Activated T-cell treated with anti-CD3 and anti-CD28 coated beads, Interleukin-2, amount 50 U/mL, for 48 hours (primary cell): ENCODE measurements around the gene CELF6.
"Not testable (repeated sequence)": the region's sequence is repeated elsewhere in the genome, so short reads cannot be mapped to it uniquely, and the experiment has no call there.

Experiments used
- DNase-seq, 2 experiments: peaks; one replicate each; pipeline ENCODE4 v3.0.0-alpha.2; 2020

Gene CELF6

DNA sequence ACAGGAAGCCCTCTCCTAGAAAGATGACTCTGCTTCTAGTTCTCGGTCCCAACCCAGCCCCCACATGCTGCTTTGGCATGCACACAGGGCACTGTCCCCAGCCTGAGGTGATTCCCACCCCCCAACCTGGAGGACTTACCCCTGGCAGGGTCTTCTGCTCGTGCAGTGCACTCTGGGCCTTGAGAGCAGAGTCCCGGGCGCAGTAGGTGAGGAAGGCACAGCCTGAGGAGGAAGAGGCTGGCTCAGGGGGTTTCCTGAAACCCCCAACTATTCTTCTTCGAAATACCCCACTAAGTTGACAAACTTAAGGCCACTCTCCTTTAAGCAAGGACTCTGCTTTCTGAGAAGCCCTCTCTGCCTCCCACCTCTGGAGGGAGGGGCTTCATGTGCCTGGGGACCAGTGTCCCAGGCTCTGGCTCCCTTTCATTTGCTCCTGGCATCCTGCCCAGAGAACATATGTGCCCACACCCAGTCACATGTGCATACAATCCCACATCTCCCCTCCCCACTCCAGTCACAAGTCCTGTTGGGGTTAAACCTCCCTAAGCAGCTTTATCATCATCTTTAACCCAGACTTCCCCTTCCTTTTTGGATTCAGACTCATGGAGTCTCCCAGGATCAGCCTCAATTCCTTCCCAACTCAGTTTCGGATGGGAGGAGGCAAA lies 4.1 kb downstream of the CELF6 start:
- DNase-seq = no peak

DNA sequence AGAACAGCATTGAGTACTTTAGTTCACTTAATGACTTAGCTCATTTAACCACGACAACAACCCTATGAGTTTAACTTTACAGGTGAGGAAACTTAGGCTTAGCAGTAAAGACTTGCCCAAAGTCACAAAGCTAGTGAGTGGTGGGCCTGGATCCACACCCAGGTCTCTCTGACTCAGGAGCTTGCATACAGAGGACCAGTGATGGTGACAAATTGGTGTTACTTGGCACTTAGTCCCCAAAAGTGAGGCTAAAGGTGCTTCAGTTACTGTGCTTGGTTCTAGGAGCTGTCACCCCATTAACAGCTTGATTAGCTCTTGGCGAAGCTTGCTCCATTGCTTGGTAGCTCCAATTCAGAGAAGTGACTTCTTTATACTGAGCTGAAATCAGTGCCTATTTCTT lies 6.1 kb downstream of the CELF6 start:
- DNase-seq = no peak

DNA sequence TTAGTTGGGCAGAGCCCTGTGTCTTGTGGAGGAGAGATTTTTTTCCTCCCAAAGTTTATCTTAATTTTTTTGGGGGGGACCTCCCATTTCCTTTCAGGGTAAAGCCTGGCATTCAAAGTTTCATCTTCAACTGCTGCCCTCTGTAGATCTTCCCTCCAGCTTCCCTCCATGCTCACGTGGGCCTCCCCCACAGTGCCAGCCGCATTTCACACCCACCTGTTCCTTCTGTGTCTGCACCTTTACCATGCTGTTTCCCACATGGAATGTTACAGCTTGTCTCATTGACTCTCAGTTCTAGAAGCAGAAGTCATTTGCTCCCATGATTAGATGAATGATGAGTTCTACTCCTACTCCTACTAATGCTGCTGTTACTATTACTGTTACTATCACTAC lies 6.5 kb downstream of the CELF6 start:
- DNase-seq = no peak

DNA sequence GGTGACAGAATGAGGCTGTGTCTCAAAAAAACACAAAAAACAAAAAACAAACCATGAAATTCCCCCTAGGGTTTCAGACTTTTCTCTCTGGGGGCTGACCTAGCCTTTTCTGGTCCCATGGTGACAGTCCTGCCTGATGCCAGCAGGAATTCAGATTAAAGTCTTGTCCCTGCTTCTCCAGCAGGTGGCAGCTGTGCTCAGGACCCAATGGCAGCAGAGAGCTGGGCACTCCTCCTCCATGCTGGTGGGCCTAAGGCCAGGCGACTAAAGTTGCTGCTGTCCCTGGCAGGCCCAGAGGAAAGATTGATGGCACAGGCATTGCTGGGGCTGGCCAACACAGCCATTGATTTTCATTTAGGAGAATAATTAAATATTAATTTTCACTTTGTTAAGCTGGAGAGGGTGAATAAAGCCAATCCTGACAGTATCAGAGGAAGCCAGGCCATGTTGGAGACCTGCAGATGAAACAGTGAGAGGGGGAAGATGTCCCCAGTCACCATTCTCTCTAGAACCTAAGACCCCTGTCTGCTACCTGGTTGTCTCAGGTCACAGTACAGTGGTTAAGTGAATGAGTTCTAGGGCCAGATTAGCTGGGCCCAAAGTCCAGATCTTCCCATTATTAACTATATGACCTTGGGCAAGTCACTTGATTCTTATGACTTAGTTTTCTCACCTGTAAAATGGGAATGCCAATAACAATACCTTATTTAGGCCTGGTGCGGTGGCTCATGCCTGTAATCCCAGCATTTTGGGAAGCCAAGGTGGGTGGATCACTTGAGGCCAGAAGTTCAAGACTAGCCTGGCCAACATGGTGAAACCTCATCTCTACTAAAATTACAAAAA lies 7.1 kb downstream of the CELF6 start:
- peak; percentile 68 to 76 for DNase-seq

DNA sequence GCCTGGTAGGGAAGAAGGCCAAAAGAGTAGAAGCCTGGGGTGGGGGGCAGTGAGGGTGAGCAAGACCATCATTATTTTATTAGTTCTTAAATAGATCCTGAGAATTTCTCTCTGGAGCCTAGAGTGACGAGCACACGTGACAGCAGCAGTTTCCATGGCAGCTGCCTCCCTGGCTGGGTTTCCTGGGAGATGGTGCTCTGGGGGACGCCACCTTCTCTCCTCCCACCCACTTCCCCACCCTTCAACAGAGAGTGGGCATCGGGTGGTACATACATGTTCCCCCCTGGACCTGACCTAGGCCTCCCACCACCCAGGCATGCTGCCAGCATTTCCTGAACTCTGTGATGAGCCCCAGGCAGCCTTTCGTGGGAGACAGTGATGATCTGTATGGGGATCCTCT lies 12.9 kb downstream of the CELF6 start:
- DNase-seq = no peak

DNA sequence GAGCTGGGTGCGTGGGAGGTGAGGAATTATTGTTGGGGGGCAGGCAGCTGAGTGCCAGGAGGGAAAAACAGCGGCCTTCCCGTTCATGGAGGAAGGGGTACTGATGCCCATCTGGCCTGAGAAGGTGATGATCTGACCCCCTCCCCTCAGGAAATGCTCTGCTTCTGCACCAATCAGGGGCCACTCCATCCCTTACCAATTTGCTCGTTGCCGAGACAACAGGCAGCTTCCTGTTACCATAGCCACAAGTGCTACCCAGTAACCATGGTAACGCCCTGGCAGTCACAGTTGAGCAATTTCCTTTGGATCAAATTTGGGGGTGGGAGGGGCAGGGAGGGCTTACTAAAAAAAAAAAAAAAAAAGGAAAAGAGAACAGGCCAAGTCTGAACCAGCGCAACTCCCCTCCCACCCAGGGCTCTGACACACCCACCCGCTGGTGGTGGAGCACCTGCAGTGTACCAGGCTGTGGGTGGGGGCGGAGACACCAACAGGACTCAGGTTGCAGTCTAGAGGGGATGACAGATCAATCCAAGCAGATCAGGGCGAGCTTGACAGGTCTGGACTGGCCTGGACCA lies 13.7 kb downstream of the CELF6 start:
- peak in 1 of 2 experiments; percentile 28 for DNase-seq

DNA sequence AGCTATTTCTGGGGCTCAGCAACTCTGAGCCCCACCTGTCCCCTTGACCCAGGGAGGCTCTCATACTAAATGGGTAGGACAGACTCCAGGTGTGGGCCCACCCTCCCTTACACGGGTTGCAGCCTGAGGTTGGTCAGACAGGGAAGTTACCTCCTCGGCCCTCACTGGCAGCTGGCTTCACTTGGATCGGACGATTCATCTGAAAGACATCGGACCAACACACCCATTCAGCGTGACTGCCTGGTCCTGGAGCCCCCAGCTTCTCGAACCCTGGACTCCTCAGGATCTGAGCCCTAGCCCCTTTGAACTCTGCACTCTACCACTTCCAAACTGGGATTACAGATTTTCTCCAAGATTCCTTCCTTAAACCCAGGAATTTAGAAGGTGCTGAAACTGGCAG lies 15.4 kb downstream of the CELF6 start:
- DNase-seq = no peak

DNA sequence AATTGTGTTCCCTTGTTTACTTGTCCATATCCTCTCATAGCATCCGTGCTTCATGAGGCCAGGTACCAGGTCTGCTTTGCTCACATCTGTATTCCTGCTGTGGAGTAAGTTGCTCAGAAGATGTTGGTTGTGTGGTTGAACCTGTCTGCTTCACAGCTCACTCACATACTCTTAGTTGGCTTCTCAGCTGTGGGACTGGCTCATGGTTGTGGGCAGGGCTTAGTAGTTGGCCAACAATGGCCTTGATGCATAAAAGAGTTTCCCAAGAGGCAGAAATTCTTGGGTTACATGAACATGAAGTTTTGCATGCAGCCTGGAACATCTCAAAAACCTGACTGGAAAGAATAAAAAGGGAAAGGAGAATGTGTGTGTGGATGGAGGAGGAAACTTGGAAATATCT lies 17.0 kb downstream of the CELF6 start:
- no peak for DNase-seq

DNA sequence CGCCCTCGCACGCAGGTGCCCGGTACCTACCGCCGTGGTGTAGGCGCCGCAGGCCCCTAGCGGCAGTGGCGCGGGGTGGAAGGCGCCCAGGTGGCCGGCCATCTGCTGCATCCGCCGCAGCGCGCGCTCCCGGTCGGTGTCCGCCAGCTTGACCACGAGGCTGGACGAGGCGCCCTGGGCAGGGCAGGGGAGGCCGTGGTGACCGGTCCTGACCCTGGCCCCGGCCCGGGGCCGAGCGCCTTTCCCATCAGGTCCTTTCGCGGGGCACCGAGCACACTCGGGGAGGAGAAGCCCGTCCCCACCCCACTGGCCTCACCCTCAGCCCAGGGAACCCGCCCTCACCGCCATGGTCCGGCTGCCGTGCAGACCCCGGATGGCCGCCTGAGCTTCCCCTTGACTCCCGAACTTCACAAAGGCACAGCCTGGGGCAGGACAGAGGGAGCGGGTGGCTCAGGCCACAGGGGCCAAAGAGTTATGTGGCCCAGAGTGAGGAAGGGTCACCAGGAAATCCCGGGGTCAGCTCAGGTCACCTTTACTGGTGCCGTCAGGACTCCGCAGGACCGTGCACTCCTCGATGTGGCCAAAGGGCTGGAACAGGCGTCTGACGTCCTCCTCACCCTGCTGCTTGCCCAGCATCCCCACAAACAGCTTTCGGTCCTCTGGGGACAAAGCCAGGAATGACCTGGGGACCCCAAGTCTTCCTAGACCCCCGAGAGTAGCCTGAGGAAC lies 30.2 kb downstream of the CELF6 start:
- DNase-seq = no peak

DNA sequence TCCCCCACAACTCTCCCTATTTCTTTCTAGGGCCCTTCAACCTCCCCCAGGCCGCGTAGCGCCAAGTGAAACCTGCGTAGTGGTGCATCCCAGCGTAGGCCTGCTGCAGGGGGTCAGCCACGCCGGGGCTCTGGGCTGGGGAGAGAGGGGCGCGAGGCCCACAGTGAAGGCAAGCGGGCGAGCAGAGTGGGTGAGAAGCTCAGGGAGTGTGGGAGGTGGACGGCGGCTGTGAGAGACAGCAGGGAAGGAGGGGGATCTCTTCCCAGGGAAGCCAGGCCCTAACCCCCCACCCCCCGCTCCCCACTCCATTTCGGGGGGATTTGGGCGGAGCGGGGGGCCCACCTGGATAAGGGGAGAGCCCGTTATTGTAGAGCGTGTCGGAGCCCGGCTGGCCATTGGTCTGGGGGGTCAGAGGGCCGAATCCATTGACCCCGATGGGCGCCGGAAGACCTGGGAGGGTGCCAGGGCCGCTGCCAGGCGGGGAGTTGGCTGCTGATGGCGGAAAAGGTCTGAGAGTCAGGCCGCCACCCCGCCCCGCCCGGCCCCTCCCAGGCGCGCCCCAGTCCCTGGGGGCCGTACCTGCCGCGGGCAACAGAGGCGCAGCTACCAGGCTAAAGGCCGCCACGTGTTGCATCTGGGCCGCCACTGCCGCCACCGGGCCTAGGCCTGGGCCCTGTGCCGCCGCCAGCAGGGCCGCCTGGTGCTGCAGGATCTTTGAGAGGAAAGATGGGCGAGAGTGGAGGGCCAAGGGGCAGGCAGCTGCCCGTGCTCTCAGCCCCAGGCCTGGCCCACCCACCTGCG lies 31.0 kb downstream of the CELF6 start:
- DNase-seq = no peak

DNA sequence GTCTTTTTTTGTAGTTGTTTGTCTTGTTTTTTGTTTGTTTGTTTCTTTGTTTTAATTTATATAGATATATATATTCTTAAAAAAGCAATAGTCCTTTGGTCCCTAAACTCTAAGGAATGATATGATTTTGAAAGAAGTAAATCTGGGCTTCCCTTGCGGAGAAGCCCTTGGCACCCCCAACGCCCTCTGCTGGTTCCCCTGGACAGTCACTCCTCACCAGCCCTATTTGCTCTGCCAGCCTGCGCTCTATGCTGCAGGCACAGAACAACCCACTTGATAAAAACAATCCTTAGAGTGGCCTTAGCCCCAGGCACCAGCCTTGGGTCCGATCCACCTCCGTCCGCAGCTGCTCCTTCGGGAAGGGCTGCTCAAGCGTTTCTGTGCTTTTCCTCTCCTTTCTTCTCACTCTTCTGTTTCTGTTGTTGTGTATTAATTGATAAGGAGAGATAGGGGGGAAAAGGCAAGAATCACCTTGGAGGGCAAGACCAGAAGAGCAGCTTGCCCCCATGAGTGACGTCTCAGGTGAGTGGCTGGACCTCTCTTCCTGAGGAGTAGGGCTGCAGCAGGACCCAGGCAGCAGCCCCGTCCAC lies 33.9 kb downstream of the CELF6 start:
- DNase-seq = peak; percentile 39 to 61

DNA sequence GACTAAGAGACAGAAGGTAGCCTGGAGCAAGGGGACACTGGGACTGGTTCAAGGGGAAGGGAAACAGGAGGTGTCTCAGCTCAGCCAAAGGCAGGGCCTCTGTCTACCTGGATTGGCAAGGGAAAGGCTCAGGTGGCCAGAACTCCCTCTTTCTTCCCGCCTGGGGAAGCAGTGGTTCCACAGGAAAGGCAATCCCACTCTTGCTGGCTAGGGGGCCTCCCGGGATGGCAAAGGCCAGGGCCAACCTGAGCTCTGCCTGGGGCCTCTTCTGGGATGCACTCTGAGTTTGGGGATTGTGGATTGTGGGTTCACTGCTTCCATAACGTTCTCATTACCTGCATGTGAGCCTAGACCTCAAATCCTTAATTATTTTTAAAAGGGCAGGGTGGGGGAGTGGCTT lies 34.6 kb downstream of the CELF6 start:
- no peak for DNase-seq

DNA sequence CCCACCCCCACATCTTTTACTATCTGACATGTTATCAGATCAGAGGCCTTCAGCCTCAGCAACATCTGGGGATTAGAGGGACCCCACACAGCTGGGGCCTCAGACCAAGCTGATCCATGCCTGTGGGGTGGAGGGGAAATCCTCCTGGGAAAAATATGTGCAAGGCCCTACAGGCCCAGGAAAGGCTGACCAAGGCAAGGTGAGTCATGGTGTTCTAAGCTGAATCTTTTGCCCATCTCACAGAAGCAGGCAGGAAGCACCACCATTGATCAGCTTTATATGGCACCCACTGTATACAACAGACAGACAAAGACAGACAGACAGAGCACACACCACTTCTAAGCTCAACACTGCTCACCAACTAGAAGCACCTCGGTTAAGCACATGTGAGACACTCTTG lies 35.2 kb downstream of the CELF6 start:
- DNase-seq = no peak

DNA sequence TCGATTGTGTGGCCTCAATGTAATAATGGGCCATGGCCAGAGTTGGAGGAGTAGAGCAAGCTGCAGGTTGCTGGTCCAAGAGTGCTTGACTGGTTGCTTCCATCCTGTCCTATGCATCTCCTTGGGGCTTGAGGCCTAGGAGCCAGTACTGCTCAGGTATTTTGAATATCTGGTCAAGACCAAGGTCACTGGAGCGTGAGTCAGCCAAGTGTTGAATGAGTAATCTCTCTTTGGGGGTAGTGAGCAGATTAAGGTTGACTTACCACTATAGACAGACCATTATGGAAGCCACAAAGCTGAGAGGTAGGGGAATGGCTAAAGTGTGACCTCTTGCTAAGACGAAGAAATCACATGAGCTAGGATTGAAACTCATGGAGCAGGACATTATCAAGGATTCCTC lies 38.2 kb downstream of the CELF6 start:
- no peak for DNase-seq

DNA sequence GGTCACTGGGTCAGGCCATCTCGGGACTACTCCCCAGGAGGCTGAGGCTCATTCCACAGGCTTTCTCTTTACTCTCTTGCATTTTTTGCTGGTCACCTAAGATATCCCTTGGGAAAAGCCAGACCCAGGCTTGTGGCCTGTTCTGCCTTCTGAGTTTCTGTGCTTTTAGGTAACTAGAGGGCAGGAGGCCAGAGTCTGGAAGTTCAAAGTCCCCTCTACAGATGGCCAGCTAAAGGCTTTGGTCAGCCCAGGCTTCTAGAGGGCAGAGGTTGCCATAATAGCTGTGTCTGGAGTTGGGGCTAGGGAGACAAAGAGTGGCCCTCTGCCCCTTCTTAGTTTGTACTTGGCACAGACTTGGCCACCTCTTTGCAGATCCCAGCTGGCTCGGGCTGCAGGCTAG lies 39.2 kb downstream of the CELF6 start:
- no peak for DNase-seq

DNA sequence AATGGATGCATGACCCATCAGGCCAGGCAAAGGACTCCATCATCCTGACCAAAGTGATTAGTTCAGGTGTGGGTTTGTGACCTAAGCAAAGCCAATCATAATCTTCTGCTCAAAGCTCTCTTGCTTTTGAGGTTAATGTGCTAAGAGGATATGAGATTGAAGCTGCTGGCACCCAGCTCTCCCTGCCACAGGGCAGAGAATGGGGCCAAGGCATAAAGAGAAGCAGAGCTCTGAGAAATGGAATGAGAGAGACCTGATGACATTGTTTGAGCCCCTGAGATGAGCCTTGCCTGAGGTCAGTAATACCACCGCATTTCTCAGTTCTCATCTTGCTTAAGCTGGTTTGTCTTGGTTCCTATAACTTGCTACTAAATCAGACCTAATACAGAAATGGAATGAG lies 41.2 kb downstream of the CELF6 start:
- DNase-seq = no peak

DNA sequence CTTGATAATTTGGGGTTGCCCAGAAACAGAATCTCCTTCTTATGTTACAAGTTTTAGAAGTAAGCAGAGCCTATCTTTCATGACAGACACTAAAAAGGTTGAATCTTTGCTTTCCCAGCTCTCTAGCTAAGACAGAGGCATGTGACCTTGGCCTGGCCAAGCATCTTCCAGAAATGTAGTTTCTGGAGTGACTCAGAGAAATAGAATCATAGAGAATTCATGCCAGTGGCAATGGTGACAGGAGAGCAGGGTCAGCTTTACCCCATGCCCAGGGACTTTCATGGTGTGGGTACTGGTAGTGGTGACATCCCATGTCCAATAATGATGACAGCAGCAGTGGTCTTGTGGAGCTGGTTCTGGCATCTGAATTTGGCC lies 43.6 kb downstream of the CELF6 start:
- no peak for DNase-seq

DNA sequence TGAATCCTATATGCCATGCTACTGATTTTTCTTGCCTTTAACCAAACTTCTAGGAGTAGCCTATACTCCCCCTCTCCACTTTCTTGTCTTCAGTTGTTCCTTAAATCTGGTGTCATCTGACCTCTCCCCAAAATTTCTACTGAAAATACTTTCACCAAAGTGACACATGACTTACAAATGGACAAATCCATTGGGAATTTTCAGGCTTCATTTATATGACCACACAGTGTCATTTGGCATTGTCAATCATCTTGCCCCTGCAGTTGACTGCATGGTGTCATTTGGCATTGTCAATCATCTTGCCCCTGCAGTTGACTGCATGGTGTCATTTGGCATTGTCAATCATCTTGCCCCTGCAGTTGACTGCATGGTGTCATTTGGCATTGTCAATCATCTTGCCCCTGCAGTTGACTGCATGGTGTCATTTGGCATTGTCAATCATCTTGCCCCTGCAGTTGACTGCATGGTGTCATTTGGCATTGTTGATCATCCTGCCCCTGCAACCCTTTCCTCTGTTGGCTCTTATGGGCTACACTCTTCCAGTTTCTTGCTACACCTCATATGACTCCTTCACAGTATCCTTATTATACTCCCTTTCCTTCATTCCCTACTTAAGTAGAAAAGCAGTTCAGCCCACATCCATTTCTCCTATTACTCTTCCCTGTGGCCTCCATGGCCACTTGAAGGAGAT lies 44.2 kb downstream of the CELF6 start:
- not testable (repeated sequence) for DNase-seq

DNA sequence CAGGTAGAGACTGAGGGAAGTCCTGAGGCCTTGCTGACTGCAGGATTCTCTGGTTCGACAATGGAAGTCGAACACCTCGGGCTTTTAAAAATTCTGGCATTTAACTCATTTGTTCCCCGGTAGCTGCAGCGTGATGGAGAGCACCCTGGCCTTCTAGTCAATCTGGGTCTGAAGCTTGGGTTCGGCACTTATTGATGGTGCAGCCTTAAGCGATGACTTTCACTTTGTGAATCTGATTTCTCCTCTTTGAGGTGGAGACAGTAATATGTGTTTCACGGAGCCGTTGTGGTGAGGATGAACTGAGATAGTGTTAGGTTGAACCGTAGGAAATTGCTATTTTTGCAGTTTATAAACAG lies 47.0 kb downstream of the CELF6 start:
- no peak for DNase-seq

DNA sequence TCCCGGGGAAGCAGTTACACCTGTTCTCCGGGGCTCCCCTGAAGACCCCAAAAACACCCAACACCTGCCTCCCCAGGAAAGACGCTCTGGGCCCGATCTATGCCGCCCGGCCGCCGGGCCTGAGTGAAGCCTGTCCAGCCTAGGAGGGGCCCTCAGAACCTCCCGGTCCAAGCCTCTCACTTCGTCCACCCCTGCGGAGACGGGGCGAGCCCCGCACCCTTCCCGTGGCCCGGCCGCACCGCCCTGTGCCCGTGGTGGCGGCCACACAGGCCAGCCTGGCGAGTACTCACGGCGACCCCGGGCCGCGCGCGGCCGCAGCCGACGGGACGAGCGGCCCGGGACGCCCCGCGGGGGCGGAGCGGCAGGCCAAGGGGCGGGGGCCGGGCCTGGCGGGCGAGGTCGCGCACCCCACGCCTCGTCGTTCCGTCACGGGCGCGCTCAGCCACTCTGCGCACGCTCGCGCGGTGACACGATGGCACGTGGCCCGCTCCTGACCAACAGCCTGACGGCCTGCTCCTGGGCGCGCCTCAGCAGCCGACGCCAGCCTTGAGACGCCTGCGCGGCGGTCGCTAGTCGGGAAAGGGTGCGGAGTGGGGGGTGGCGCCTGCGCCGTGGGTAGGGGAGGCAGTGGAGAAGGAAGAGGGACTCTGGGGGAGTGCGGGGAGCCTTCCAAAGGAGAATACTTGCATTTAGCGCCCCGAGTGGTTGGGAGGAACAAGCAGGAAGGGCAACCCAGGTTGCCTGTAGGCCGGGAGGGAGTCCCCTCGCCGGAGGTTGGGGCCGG lies 47.6 kb downstream of the CELF6 start, which contains the start of gene PARP6:
PARP6 (minus strand) TSS at position 342 of the 784 bp plus-strand sequence. CDS start 5,077 bp downstream, outside the sequence.
- DNase-seq = peak; percentile 98 to 99

DNA sequence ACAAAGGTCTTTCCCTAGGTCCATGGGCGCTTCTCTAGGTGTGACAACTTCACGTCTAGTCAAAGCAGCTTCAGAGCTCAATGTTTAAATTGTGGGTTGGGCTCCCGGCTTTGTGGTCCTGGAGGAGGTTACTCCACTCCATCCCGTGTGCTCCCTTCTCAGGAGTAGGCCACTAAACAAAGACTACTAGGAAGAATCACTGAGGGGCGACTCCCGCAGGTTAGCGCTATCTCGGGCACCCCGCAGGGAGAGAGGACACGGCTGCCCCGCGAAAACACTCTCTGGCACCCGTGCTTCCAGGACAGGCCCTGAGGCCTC lies 48.1 kb downstream of the CELF6 start:
- DNase-seq = no peak
